ENCODE measurements around the gene IQGAP3. TPM values are rescaled to one million over a fixed set of nuclear protein-coding genes. Genes with fewer than 3 reads are reported as not detected.

The IQGAP3 gene
- total RNA-seq, 4 donors from 2014 or later: 0.09 to 13.2 TPM; not detected in 2

DNA sequence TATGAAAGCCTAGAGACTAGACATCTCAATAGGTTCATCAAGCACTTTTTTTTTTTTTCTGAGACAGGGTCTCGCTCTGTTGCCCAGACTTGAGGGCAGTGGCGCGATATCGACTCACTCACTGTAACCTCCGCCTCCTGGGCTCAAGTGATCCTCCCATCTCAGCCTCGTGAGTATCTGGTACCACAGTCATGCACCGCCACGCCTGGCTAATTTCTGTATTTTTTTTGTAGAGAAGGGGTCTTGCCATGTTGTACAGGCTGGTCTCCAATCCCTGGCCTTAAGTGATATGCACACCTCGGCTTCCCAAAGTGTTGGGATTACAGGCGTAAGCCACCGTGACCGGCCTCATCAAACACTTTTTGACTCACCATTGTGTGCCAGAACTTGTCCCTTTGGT, 29.5 kb upstream of the IQGAP3 start:
- H3K4me1 ChIP-seq: peaks cover 0 to 11% of the 10 kb centered on the region in 2 donors
- peak overlapping the region; percentile 54 to 86 for H3K4me3 ChIP-seq
- no peaks in the 10 kb centered on the region for H3K9me3 ChIP-seq
- TF ChIP-seq POLR2A (IDR thresholded peaks at IDR 0.05): no peak
- TF ChIP-seq, protein P1, sequence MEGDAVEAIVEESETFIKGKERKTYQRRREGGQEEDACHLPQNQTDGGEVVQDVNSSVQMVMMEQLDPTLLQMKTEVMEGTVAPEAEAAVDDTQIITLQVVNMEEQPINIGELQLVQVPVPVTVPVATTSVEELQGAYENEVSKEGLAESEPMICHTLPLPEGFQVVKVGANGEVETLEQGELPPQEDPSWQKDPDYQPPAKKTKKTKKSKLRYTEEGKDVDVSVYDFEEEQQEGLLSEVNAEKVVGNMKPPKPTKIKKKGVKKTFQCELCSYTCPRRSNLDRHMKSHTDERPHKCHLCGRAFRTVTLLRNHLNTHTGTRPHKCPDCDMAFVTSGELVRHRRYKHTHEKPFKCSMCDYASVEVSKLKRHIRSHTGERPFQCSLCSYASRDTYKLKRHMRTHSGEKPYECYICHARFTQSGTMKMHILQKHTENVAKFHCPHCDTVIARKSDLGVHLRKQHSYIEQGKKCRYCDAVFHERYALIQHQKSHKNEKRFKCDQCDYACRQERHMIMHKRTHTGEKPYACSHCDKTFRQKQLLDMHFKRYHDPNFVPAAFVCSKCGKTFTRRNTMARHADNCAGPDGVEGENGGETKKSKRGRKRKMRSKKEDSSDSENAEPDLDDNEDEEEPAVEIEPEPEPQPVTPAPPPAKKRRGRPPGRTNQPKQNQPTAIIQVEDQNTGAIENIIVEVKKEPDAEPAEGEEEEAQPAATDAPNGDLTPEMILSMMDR (IDR thresholded peaks at IDR 0.05): no peak
- H3K27me3 ChIP-seq: no peaks in the 10 kb centered on the region
- no peaks in the 10 kb centered on the region for H3K36me3 ChIP-seq
- intact Hi-C loops (cut with DNase I; ENCODE audit: low total_unique reads): loop anchor here (10.0 kb wide), 1 partner anchor 147 kb away; no protein-coding TSS in a partner anchor
- DNase-seq: no peak
- H3K27ac ChIP-seq: peak overlapping the region; percentile 66 to 88

DNA sequence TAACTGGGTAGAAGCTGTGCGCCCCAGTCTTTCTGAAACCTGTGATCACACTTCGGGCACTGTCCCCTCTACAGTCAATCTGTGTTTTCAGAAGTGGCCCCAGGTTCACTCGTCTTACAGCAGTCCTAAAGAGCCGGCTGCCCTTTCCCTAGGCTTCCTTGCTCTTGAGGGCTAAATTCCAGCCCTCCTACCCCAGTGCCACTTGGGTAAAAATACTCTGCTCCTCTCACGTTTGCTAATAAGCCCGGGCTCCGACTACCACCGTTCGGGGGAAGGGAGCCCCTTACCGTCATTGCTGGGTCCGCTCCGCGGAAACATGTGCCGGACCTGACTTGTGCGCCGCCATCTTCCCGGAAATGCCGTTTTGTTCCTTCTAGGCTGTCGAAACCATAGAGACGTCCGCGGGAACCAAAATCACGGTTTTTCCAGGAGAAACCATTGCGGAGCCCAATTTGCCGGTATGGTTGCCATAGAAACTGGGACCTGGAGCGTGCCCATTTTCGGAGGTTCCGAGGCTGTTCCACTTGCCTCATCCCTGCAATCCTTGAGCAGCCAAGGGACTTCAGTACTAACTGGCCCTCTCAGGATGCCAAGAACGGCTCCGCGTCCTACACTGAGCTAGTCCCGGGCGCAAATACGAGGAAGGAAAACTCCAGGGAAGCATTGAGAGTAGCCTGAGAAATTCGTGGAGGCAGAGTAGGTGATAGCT, 28.9 kb upstream of the IQGAP3 start, which contains the start of gene GPATCH4:
Gene GPATCH4, minus strand, starts transcription at position 358 of the 709 bp plus-strand sequence.
- Histone ChIP-seq H3K4me3 (peak within 1 kb of the TSS; percentile 54 to 86), H3K4me1 (peaks cover 0 to 11% of the 10 kb centered on the region in 2 donors), H3K27me3 (no peaks in the 10 kb centered on the region), H3K27ac (peak within 1 kb of the TSS; percentile 66 to 88), H3K9me3 (no peaks in the 10 kb centered on the region), H3K36me3 (no peaks in the 10 kb centered on the region)
- peak in 1 of 2 donors; percentile 36 for TF ChIP-seq POLR2A (IDR thresholded peaks at IDR 0.05)
- TF ChIP-seq, protein P1 (IDR thresholded peaks at IDR 0.05): no peak
- intact Hi-C loops (cut with DNase I; ENCODE audit: low total_unique reads): loop anchor here (10.0 kb wide), 1 partner anchor 146 kb away; no protein-coding TSS in a partner anchor
- DNase-seq: peak; percentile 84 to 86

DNA sequence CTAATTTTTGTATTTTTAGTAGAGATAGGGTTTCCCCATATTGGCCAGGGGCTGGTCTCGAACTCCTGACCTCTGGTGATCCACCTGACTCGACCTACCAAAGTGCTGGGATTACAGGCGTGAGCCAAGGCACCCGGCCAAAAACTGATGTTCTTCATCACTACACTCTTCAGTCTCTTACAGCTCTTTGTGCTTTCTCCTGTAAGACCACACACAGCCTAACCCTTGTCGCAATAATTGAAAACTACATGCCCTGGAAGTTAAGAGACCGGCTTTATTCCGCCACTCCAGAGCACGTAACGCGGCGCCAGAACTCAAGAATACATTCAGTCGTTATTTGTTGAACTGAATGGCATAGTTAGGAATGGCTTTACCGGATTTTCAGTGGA, 28.4 kb upstream of the IQGAP3 start:
- DNase-seq: no peak
- intact Hi-C loops (cut with DNase I; ENCODE audit: low total_unique reads): loop anchor here (10.0 kb wide), 1 partner anchor 146 kb away; no protein-coding TSS in a partner anchor
- Histone ChIP-seq H3K27ac (peak overlapping the region; percentile 66 to 88), H3K4me1 (peaks cover 0 to 11% of the 10 kb centered on the region in 2 donors), H3K4me3 (peak overlapping the region; percentile 54 to 86), H3K36me3 (no peaks in the 10 kb centered on the region), H3K9me3 (no peaks in the 10 kb centered on the region), H3K27me3 (no peaks in the 10 kb centered on the region)
- TF ChIP-seq, protein P1 (IDR thresholded peaks at IDR 0.05): no peak
- no peak for TF ChIP-seq POLR2A (IDR thresholded peaks at IDR 0.05)

DNA sequence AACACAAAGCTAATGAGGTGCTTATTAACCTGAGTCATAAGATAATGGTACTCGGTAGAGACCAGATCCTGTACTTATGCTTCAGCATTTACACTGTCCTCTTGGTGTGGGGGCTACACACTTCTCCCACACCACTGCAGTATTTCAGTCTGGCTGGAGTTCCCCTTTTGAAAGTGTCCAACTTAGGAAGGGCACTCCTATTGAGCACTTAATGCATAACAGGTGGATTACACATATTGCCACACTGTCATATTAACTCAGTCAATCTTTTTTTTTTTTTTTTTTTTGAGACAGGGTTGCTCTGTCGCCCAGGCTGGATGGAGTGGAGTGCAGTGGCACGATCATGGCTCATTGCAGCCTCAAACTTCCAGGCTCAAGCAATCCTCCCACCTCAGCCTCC, 27.4 kb upstream of the IQGAP3 start:
- Histone ChIP-seq H3K27ac (no peak overlapping the region), H3K4me3 (no peak overlapping the region), H3K9me3 (no peaks in the 10 kb centered on the region), H3K4me1 (peaks cover 0 to 11% of the 10 kb centered on the region in 2 donors), H3K36me3 (no peaks in the 10 kb centered on the region), H3K27me3 (no peaks in the 10 kb centered on the region)
- intact Hi-C loops (cut with DNase I; ENCODE audit: low total_unique reads): loop anchor here (10.0 kb wide), 1 partner anchor 145 kb away; no protein-coding TSS in a partner anchor
- DNase-seq: no peak
- TF ChIP-seq, protein P1 (IDR thresholded peaks at IDR 0.05): no peak

DNA sequence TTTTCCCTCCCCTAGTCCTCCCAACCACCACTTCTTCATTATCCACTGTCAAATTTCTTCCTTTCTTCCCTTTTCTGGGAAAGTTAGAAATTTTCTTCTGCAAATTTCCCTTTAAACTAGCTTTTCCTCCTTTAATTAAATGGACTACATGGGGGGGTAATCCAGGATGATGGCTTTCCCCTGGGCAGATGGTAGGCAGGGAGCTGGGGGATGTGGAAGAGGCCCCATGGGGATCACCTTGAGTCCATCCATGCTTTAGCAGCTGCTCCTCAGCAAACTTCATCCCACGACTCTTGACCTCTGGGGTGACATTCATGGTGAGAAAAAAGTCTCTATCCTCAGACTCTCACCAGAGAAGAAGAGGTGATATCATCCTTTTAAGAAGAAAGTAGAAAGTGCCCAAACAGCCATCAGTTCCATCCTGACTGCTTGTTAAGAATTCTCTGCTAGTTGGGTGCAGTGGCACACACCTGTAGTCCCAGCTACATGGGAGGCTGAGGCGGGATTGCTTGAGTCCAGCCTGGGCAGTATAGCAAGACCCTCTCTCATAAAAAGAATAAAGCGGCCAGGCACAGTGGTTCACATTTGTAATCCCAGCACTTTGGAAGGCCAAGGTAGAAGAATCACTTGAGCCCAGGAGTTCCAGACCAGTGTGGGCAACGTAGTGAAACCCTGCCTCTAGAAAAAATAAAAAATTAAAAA, 26.5 kb upstream of the IQGAP3 start:
- H3K9me3 ChIP-seq: no peaks in the 10 kb centered on the region
- no peaks in the 10 kb centered on the region for H3K27me3 ChIP-seq
- no peak overlapping the region for H3K4me3 ChIP-seq
- intact Hi-C loops (cut with DNase I; ENCODE audit: low total_unique reads): no loop called here
- no peaks in the 10 kb centered on the region for H3K36me3 ChIP-seq
- H3K27ac ChIP-seq: no peak overlapping the region
- DNase-seq: no peak
- peaks cover 0 to 11% of the 10 kb centered on the region in 2 donors for H3K4me1 ChIP-seq
- TF ChIP-seq, protein P1 (IDR thresholded peaks at IDR 0.05): no peak
- TF ChIP-seq POLR2A (IDR thresholded peaks at IDR 0.05): no peak

All from uterus (tissue), 4 donors.